GM21390 (cell line): ENCODE measurements around the gene RAB40C.
A peak's percentile ranks its signal among the peaks of the same experiment; 100 is the strongest.

Experiments used
- ATAC-seq: cut with Tn5 transposase; IDR thresholded peaks from one replicate; pipeline ENCODE4 v1.9.1; 2021; ENCODE audit not compliant: unreplicated experiment

RAB40C gene

DNA sequence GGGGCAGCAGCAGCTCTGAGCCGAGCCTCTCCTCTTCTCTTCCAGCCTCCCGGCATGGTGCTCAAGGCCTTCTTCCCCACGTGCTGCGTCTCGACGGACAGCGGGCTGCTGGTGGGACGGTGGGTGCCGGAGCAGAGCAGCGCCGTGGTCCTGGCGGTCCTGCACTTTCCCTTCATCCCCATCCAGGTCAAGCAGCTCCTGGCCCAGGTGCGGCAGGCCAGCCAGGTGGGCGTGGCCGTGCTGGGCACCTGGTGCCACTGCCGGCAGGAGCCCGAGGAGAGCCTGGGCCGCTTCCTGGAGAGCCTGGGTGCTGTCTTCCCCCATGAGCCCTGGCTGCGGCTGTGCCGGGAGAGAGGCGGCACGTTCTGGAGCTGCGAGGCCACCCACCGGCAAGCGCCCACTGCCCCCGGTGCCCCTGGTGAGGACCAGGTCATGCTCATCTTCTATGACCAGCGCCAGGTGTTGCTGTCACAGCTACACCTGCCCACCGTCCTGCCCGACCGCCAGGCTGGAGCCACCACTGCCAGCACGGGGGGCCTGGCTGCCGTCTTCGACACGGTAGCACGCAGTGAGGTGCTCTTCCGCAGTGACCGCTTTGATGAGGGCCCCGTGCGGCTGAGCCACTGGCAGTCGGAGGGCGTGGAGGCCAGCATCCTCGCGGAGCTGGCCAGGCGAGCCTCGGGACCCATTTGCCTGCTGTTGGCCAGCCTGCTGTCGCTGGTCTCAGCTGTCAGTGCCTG is 15.7 kb upstream of the RAB40C start:
- no peak for ATAC-seq

DNA sequence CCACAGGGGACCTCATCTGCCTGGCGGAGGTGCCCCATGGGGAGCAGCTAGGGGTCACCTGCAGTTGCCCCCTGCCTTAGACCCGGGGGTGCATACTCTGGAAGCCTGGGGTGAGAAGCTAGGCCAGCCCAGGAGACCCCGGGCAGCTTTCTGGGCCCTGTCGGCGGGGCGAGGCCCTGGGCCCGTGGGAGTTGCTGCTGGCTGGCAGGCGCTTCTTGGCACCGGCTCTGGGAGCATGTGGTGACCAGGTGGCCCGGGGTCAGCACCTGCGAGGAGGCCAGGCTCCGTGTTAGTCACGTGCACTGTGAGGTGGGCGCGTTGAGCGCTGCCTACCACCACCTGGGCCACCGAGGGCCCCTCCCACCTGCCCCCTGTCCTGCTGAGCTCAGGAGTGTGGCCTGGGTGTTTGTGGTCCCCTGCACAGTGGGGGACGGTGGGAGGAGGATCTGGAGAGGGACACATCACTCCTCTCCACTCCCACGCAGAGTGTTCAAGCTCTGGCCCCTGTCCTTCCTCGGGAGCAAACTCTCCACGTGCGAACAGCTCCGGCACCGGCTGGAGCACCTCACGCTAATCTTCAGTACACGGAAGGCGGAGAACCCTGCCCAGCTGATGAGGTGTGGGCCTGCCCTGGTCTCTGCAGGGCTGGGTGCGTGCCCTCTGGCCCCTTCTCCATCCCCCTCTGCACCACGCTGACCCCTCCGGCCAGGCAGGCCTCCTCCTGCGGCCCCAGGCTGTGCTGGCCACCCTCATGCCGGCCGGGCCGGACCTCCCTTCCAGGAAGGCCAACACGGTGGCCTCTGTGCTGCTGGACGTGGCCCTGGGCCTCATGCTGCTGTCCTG is 14.3 kb upstream of the RAB40C start:
- ATAC-seq = no peak

DNA sequence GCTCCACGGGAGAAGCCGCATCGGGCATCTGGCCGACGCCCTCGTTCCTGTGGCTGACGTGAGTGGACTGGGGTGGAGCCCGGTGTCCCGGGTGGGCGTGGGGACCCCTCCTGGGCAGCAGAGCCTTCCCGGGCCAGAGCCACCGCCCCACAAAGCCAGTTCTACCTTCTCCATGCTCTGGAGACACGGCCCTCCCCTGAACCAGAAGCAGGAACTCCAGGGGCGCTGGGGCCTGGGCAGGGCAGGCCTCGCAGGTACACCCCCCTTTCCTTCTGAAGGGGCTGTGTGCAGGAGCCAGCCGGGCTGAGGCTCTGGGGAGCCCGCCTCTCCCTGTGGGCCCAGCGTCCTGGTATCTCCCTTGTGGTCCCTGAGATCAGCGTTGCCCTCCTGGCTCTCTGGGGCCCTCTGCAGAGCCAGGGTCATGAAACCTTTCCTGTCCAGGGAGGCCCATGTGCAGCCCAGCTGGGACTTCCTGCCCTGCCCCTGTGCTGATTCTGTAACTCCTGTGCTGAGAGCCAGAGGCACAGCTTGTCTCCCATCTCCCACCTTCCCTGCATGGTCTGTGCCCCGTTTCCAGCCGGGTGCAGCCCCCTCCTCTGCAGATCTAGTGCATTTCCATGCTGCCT is 13.6 kb upstream of the RAB40C start:
- no peak for ATAC-seq

DNA sequence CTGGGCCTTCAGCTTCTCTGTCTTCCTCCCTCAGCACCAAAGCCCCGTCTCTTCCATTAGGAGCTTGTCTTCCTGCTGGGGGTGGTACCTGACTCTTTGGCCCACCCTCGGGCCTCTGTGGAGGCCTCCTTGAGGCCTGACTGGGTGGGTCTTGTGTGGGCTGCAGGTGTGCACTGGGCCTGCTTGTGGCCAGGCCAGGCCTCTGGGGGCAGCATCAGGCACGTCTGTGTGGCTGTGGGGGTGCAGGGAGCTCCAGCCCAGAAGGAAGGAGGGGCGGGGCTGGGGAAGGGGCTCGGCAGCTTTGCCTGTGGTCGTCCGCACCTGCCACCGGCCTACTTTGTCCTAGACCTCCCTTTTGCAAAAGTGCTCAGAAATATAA is 13.1 kb upstream of the RAB40C start:
- no peak for ATAC-seq

DNA sequence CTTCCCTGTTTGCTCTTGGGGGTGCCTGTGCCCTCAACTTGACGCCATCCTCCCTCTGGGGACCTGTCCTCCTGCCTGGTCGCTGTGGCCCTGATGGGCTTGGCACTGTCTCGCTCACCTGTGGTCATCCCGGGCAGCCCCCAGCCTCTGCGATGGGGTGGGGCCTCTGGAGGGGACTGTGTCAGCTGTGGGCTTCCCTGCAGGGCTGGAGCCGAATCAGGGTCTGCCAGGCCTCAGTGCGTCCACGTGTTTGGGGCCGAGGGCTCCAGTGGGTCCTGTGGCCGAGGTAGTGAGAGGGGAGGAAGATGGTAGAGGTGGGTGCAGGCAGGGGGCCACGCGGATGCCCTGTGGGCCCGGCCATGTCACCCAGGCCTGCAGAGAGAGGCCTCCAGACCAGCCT is 12.1 kb upstream of the RAB40C start:
- ATAC-seq = no peak

DNA sequence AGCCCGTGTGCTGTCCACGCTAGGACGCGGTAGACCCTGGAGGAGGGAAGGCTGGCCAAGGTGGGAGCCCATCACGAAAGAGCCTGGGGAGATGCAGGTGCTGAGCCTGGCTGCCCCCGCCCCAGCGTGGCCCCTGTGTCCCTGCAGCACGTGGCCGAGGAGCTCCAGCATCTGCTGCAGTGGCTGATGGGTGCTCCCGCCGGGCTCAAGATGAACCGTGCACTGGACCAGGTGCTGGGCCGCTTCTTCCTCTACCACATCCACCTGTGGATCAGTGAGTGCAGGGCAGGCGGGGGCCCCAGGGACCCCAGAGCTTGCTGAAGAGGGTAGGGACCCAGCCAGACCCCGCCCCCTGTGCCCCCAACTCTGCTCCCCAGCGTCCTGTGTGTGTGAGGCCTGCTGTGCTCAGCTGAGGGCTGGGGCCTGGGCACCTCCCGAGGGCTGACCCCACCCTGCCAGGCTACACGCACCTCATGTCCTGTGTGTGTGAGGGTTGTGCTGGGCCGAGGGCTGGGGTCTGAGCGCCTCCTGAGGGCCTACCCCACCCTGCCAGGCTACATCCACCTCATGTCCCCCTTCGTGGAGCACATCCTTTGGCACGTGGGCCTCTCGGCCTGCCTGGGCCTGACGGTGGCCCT is 11.5 kb upstream of the RAB40C start:
- ATAC-seq = no peak

DNA sequence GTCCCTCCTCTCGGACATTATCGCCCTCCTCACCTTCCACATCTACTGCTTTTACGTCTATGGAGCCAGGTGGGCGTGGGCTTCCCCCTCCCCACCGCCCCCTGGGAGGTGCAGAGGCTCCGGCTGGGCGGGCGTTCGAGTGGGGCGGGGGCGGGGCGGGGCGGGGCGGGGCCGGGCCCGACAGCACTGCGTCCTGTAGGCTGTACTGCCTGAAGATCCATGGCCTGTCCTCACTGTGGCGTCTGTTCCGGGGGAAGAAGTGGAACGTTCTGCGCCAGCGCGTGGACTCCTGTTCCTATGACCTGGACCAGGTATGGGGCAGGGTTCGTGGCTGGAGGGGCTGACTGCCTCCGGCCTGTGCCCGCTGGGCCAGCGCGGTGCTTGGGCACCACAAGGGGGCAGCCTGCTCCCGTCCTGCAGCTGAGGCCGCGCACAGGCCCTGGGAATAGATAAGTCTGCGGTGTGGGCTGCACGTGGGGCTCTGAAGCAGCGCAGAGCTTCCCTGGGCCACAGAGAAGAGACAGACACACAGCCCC is 10.9 kb upstream of the RAB40C start:
- ATAC-seq = no peak

DNA sequence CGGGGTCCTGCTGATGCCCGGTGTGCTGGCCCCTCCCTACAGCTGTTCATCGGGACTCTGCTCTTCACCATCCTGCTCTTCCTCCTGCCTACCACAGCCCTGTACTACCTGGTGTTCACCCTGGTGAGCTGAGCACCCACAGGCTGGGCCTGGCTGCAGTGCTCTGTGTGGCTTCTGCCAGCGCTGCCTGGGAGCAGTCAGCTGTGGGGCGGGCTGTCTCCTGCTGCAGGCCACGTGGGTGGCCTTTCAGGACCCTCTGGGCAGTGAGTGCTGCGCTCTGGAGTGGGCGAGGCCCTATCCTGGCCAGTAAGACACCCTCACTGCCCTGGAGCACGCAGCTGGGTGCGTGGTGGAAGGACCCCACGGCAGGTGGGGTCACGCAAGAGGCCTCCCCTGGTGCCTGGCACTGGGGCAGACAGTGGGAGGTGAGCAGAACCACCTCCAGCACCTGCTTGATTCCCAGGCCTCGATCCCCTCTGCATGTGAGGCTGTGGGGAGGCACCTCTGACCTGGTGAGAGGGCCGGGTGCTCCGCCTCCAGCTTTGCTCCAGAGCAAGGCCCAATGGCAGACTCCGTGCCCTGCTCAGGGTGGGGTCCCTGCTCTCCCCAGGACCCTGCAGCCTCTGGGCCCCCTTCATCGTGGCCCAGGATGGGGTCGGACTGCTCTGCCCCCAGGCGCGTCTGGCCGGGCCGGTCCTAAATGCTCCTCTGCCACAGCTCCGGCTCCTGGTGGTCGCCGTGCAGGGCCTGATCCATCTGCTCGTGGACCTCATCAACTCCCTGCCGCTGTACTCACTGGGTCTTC is 9.5 kb upstream of the RAB40C start:
- ATAC-seq = no peak

DNA sequence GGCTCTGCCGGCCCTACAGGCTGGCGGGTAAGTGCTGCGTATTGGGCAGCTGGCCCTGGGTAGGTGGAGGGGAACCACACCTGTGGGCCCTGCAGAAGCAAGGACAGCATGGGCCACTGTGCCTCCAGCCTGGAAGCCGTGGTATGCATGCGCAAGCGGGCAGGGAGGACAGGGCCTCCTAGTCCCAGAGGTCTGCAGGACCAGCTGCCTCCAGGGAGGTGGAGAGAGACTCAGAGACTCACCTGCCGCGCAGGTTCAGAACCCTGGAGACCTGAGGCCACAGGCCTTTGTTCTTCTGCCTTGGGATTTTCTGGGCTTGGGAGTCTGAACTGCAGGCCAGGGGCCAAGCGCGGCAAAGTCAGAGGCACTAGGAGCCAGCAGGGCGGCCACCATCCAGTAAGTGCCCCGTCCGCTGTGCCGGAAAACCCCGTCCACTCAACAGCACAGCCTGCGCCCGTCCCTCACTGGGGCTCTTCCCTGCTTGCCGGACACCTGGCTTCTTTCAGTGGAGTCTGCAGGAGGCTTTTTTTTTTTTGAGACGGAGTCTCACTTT is 8.8 kb upstream of the RAB40C start:
- ATAC-seq = no peak

DNA sequence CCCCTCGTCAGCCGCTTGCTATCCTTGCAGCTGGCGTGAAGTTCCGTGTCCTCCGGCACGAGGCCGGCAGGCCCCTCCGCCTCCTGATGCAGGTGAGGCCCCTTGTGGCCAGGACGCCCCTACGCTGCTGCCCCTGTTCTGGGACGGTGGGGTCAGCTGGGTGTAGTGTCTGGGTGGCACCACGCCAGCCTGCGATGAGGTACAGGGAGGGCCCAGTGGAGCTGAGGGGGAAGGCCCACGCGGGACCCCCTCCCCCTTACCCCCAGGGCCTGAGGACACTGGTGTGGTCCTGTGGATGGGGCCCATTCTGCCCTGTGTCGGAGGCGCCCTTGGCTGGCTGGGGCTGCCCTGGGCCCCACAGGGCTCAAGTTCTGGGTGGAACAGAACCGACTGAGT is 7.7 kb upstream of the RAB40C start:
- no peak for ATAC-seq

DNA sequence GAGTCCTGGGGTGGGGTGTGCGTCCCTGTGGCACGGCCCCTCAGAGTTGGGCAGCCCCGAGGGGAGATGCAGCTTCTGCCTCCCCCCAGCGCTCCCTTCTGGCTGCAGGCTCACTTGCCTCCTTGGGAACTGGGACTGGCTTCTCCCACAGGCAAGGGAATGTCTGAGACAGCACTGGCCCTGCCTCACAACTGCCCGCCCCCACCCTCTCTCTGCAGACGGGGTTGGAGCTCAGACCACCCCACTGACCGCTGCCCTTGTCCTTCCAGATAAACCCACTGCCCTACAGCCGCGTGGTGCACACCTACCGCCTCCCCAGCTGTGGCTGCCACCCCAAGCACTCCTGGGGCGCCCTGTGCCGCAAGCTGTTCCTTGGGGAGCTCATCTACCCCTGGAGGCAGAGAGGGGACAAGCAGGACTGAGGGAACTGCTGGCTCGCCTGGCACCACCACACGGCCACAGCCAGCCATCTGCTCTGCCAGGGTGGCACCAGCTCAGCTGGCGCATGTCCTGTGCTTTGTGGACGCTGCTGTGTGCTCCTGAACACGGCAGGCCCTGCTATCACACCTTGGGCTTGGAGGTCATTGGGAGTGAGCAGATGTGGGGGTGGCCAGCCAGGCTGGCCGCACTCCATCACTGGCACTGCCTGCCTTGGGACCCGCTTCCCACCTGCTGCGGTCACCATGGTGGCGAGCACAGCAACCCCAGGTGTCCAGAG is 7.1 kb upstream of the RAB40C start:
- no peak for ATAC-seq

DNA sequence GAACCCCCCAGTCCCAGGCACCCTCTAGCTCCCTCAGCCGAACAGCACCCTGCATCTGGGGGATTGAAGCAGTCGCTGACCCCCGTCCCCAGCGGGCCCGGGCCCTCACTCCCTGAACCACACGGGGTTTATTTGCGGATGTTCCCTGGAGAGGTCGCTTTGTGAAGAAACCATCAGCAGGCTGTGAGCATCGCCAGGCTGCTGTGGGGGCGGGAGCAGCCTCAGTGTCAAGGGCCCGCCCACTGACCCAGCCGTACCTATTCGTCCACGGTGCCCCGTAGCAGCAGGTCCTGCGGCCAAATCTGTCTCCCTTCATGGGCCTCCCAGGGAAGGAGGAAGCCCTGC is 6.4 kb upstream of the RAB40C start:
- no peak for ATAC-seq

DNA sequence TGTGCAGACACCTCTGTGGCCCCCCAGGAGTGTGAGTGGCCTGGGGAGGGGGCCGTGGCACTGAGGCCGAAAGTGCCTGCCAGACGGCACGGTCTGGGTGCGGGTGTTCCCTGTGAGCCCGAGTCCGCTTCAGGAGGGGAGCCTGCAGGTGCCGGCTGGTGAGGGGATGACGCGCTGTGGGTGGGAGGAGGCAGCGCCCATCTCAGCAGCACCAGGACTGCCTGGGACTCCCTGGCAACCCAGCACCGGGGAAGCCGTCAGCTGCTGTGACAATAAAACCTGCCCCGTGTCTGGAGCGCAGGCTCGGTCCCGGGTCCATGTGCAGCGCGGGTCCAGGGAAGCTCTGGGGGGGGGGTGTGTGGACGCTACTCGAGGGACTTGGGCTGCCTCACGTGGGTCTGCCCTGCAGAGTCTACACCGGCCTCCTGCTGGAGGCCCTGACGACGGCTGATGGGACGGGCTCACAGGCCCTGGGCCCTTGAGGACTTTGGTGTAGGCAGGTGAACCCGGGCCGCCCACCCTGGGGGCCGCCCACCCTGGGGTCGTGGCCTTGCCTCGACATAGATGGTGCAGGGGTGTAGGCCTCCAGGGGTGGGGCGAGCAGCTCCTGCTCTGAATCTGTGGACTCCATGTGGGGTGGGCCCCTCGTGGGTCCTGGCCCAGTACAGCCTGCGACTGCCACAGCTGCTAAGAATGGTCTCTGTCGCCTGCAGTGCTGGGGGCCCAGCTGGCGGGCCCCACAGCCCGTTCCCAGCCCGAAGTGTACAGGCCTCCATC is 5.9 kb upstream of the RAB40C start:
- ATAC-seq = no peak

DNA sequence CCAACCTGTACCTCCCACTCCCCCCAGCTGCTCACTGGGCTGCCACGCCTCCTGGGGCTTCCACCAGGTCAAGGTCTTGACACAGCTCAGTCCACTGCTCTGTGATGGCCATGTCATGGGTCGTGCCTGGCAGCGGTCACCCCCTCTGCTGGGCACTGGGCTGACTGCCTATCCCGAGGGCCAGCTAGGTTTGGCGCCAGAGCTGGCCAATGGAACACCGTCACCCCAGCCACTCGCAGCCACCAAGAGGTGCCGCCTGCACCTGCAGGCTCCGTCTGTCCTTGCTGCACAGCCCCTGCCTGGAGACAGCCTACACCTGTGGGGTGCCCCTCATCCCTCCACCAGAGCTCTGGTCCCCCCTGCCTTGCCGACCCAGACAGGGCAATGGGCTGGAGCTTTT is 4.5 kb upstream of the RAB40C start:
- ATAC-seq = no peak

DNA sequence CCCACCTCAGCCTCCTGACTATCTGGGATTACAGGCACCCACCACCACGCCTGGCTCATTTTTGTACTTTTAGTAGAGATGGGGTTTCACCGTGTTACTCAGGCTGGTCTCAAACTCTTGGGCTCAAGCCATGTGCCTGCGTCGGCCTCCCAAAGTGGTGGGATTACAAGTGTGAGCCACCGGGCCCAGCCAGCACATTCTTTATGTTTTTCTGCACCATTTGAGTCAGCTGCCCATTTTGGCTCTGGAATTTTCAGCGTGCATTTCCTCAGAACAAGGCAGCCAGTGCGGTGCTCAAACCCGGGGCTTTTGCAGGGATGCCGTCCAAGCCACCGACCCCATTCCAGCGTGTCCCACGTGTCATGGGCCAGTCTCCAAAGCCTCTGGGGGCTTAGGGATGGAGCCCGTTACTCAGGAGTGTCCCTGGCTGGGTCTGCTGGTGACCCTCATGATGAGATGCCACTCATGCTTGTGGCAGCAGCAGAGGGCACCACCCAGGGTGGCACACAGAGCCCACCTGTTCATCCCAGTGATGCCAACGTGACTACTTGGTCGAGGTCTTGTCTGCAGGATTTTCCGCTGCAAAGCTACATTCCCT is 3.7 kb upstream of the RAB40C start:
- no peak for ATAC-seq

DNA sequence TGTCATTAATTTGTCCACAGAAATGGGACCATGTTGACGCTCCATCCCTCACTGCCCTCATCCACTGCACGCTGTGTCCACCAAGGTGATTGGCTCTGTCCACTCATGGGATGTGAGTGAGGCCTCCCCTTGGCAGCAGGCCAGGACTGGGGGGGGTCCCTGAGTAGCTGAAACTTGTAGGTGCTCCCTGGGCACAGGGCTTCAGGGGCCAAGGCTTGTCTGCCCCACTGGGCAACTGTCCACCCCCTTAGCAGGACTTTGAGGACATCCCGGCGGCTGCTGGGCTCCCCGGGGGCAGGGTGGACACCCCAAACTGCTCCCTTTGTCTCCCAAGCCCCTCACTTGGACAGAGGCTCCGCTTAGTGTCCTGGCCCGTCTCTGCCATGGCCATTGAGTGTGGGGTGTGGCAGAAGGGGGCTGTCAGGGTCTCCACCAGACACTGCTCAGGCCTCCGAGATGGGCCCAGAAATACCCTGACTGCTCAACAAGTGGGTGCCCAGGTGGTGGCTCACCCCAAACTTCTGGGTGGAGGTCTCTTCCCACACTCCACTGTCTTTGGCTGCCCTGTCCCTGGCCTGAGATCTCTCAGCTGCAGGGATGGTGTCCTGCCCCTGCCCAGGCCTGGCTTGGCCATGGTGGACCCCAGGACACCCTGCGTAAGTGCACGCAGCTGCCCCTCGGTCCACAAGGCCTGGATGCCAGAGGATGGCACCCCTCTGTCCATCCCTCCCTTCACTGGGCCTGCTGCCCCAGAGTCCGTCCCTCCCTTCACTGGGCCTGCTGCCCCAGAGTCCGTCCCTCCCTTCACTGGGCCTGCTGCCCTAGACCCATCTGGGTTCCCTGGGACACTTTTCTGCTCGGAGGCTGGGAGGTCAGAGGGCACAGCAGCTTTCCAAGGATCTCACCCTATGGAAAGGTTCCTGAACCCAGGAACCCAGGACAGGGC is 2.9 kb upstream of the RAB40C start:
- no peak for ATAC-seq

DNA sequence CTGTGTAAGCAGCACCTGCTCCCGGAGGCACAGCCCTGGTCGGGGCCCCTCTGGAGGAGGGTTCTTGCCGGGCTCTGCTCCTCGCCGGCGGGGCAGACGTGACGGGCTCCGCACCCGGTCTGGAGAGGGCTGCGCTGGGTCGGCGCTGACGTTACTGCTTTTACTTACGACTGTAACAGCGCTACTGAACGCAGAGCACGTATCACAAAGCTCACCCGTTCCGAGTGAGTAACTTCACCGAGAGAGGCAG is 1.3 kb upstream of the RAB40C start:
- ATAC-seq = peak; percentile 4
